GM18505 (cell line): ENCODE data around the gene PDZD7.

Source experiments
- ATAC-seq: cut with Tn5 transposase; IDR thresholded peaks from one replicate; pipeline ENCODE4 v1.9.1; 2021; ENCODE audit not compliant: unreplicated experiment
- POLR2A ChIP-seq: IDR thresholded peaks from 4 replicates; pipeline ENCODE4 v1.6.1; 2011; ENCODE audit warnings: borderline replicate concordance; ENCODE audit not compliant: insufficient read depth, insufficient read length; ENCODE audit errors: extremely low read depth

Gene PDZD7

GRCh38 chr10:101001659-101002035 is 29.3 kb downstream of the PDZD7 start:
- no peak for ATAC-seq

GRCh38 chr10:101000915-101001658 is 29.8 kb downstream of the PDZD7 start:
- no peak for TF ChIP-seq POLR2A
- ATAC-seq, result no peak

More at GRCh38 chr10:101001659-101002035, 29.3 kb downstream of the PDZD7 start:
- no peak for TF ChIP-seq POLR2A

GRCh38 chr10:101000127-101000914 is 30.6 kb downstream of the PDZD7 start:
- TF ChIP-seq POLR2A, result no peak
- no peak for ATAC-seq

- TF ChIP-seq POLR2A, result no peak
- no peak for ATAC-seq
Measured at GRCh38 chr10:100999742-101000126, 31.2 kb downstream of the PDZD7 start, which contains the start of gene LZTS2. Gene LZTS2, plus strand, starts transcription at chr10:100999808. Its CDS starts 2,731 bp downstream, at chr10:101002539.

- peak; percentile 45 for ATAC-seq
- no peak for TF ChIP-seq POLR2A
Measured at GRCh38 chr10:100998991-100999741, 31.8 kb downstream of the PDZD7 start.

GRCh38 chr10:100998183-100998990 is 32.5 kb downstream of the PDZD7 start:
- TF ChIP-seq POLR2A, result no peak
- no peak for ATAC-seq

GRCh38 chr10:100997360-100998182 is 33.4 kb downstream of the PDZD7 start:
- peak; percentile 31 for ATAC-seq
- TF ChIP-seq POLR2A, result peak; percentile 52

- no peak for TF ChIP-seq POLR2A
- ATAC-seq, result no peak
Measured at GRCh38 chr10:100996678-100997359, 34.1 kb downstream of the PDZD7 start.

- no peak for ATAC-seq
- no peak for TF ChIP-seq POLR2A
Measured at GRCh38 chr10:100995181-100995580, 35.7 kb downstream of the PDZD7 start.

GRCh38 chr10:100993986-100994708 is 36.8 kb downstream of the PDZD7 start:
- no peak for ATAC-seq

GRCh38 chr10:100989088-100989487 is 41.8 kb downstream of the PDZD7 start:
- ATAC-seq, result no peak
- no peak for TF ChIP-seq POLR2A

More at GRCh38 chr10:100993986-100994708, 36.8 kb downstream of the PDZD7 start:
- TF ChIP-seq POLR2A, result no peak
